Stimulated activated naive CD8-positive, alpha-beta T cell treated with anti-CD3 and anti-CD28 coated beads, Interleukin-15, amount 100 ng/mL, for 72 hours (primary cell): ENCODE measurements around the gene GXYLT1.
A peak's percentile ranks its signal among the peaks of the same experiment; 100 is the strongest.
"Not testable (repeated sequence)": the region's sequence is repeated elsewhere in the genome, so short reads cannot be mapped to it uniquely, and the experiment has no call there.

Source experiments
- ATAC-seq: fragments of 150-1000 bp; cut with Tn5 transposase; 2 replicates; pipeline ENCODE4 v1.10.0; 2021; ENCODE audit warnings: mild to moderate bottlenecking, moderate library complexity
- DNase-seq, 2 donors: peaks; one replicate each; pipeline ENCODE4 v3.0.0; 2021 to 2022
- H3K27ac Mint-ChIP-seq, 2 donors: one replicate each; pipeline ENCODE4 v1.8.0; 2022; ENCODE audit warnings: mild to moderate bottlenecking in 2 of 2, mixed read lengths in 2 of 2, moderate library complexity in 2 of 2
- H3K27me3 Mint-ChIP-seq: one replicate; pipeline ENCODE4 v1.8.0; 2022; ENCODE audit warnings: mixed read lengths
- H3K4me1 Mint-ChIP-seq: one replicate; pipeline ENCODE4 v1.8.0; 2022; ENCODE audit warnings: mild to moderate bottlenecking, mixed read lengths
- H3K4me3 Mint-ChIP-seq, 2 donors: one replicate each; pipeline ENCODE4 v1.8.0; 2022; ENCODE audit warnings: mild to moderate bottlenecking in 2 of 2, mixed read lengths in 2 of 2, moderate library complexity in 1 of 2
- H3K9me3 Mint-ChIP-seq, 2 donors: one replicate each; pipeline ENCODE4 v1.8.0; 2022; ENCODE audit warnings: mixed read lengths in 2 of 2

GXYLT1 gene

DNA sequence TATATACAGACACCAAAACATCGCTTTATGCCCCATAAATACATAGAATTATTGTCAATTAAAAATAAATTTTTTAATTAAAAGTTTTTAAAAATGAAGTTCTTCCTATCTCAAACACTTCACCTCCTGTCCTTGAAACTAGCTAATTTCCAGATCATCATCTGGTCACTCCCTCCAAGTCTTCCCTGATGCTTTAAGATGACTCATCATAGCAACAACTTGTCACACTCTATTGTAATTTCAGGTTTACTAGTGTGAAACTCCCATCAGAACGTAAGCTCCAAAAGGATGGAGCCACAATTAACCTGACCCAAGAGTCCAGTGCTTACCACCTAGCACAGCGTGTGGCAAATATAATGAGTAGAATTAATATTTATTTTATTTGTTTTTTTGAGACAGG, 16.3 kb downstream of the GXYLT1 start:
- H3K4me3 Mint-ChIP-seq: no peak overlapping the region
- ATAC-seq (no peak), DNase-seq (no peak)
- peaks cover 35% of the 10 kb centered on the region for H3K4me1 Mint-ChIP-seq
- H3K27ac Mint-ChIP-seq: no peak overlapping the region
- no peaks in the 10 kb centered on the region for H3K27me3 Mint-ChIP-seq
- H3K9me3 Mint-ChIP-seq: no peaks in the 10 kb centered on the region

DNA sequence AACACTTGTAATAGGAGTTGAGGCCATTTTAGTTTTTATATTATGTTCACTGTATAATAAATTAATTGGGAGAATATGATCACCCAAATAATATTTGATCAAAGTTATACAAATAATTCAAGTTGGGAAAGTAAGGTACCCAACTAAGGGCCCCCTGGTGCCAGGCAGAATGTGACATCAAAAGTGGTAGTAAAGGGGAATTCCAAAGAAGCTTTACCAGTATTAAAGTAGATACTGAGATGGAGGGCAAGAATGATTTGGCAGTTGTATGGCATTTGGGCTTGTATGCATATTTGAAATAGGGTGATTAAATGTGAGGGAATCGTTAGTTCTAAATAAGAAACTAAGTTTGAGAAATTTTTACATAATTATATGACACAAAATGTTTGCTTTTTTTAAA, 17.7 kb downstream of the GXYLT1 start:
- Mint-ChIP-seq H3K4me1 (peaks cover 35% of the 10 kb centered on the region), H3K27me3 (no peaks in the 10 kb centered on the region), H3K9me3 (no peaks in the 10 kb centered on the region), H3K27ac (peak overlapping the region; percentile 74 to 86), H3K4me3 (no peak overlapping the region)
- no peak for DNase-seq
- no peak for ATAC-seq

DNA sequence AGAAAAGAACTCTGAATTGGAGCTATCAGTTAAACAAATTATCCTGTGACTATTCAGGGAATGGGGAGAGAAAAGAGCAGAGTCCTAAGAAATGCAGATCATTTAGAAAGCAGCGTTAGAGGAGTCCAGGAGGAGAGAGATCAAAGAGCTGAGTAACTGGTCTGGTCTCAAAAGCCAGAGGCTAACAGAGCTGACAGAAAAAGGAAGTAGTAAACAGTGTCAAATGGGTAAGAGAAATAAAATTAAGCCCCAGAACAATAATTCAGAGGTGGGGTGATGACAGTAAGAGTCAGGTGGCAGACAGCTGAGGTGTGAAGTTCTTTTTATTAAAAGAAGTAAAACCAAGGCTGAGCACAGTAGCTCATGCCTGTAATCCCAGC, 19.3 kb downstream of the GXYLT1 start:
- Mint-ChIP-seq H3K27me3 (no peaks in the 10 kb centered on the region), H3K9me3 (no peaks in the 10 kb centered on the region), H3K4me3 (no peak overlapping the region), H3K4me1 (peaks cover 26% of the 10 kb centered on the region), H3K27ac (no peak overlapping the region)
- ATAC-seq (no peak), DNase-seq (no peak)

DNA sequence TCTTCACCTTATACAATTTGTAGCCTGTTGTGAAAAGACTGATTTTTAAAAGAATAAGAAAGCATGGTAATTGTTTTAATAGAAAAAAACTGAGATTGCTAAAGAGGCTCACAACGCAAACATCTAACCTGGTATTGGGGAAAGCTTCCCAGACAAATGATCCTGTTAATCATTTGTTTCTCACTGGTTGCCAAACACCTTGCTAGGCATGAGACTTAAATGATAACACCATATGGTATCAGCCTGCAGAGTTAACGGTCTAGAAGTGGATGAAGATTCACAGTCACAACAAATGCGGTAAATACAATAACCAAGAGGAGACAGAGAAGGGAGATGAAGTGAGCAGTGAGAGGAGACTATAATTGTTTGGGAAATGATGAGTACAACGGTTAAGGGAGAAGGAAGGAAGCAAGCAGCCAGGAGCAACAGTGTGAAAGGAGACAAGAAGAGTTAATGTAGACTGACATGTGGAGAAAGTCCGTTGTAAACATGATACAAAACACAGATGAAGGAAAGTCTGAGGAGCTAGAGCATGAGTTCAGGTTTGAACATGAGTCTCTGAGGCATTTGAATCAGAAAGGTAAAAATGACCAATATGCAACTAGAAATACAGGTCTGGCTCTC, 19.8 kb downstream of the GXYLT1 start:
- ATAC-seq: no peak
- H3K9me3 Mint-ChIP-seq: no peaks in the 10 kb centered on the region
- H3K27ac Mint-ChIP-seq: no peak overlapping the region
- no peaks in the 10 kb centered on the region for H3K27me3 Mint-ChIP-seq
- H3K4me1 Mint-ChIP-seq: peaks cover 26% of the 10 kb centered on the region
- H3K4me3 Mint-ChIP-seq: no peak overlapping the region
- DNase-seq: no peak

DNA sequence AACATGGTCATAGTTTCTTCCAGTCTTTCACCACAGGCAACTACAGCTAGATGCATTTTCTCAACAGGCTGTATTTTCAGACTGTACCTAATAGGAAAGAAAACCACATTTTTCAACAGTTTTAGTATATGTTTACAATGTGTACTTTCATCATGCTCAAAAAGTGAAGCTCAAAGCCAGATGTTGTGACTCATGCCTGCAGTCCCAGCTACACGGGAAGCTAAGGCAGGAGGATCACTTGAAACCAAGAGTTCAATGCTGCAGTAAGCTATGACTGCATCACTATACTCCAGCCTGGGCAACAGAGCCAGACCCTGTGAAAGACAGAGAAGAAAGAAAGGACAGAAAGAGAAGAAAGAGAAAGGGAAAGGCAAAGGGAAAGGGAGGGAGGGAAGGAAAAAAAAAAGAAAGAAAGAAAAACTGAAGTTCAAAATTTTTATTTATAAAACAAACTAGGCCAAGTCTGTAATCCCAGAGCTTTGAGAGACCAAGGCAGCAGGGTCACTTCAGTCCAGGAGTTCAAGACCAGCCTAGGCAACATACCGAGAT, 25.5 kb downstream of the GXYLT1 start:
- Mint-ChIP-seq H3K4me1 (peaks cover 10% of the 10 kb centered on the region), H3K27me3 (no peaks in the 10 kb centered on the region), H3K27ac (no peak overlapping the region), H3K9me3 (peaks cover 3 to 4% of the 10 kb centered on the region in 2 donors), H3K4me3 (no peak overlapping the region)
- ATAC-seq (no peak), DNase-seq (no peak)

DNA sequence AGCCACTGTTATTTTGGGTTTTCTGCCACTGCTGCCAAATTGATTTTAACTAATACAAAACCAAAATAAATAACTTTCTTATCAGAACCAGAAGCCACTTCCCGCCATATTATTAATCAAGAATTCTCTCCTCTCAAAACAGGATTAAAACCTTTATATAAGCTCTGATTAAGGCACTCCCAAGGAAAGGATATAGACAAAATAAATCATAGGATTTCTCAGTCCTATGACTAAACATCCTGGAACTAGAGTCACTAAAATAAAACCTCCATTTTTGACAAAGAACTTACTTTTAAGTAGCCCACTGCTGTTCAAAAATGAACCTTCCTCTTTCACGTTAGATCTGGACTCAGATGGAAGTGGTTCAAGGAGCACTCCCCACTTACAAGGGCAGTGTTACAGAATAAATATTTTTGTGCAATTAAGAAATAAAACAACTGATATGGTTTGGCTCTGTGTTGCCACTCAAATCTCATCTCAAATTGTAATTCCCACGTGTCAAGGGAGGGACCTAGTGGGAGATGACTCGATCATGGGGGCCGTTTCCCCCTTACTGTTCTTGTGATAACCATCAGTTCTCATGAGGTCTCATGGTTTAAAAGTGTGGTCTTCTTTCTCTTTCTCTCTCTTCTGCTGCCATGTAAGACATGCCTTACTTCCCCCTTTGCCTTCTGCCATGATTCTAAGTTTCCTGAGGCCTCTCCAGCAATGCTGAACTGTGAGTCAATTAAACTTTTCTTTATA, 26.4 kb downstream of the GXYLT1 start:
- DNase-seq (no peak), ATAC-seq (no peak)
- H3K4me1 Mint-ChIP-seq: peaks cover 10% of the 10 kb centered on the region
- no peak overlapping the region for H3K27ac Mint-ChIP-seq
- no peak overlapping the region for H3K4me3 Mint-ChIP-seq
- no peaks in the 10 kb centered on the region for H3K27me3 Mint-ChIP-seq
- H3K9me3 Mint-ChIP-seq: peaks cover 8 to 9% of the 10 kb centered on the region in 2 donors

DNA sequence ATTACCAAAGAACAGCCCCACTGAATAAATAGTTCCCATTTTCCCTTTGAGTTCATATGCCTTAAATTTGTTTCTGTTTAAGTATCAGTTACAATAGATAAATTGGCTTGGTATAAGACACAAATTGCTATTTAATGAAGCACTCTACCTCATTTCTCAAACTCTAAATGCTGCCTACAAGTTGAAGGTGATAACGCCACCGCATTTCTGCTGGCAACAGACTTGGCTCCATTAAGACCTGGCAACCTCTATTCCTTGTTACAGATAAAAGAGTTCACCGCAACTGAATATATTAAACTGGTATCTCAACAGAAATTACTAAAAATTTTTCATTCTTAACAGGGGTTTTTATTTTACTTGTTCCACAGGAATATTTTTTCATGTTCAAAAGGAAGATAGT, 35.6 kb downstream of the GXYLT1 start:
- ATAC-seq: no peak

DNA sequence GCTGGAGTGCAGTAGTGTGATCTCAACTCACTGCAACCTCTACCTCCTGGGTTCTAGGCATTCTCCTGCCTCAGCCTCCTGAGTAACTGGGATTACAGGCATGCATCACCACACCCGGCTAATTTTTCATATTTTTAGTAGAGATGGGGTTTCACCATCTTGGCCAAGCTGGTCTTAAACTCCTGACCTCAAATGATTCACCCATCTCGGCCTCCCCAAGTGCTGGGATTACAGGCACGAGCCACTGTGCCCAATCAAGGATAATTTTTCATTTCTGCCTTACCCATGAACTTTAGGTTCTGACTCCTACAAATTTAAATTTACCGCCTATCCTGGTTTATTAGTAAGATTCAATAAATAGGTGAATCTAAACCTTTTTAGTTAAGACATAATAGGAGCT, 37.9 kb downstream of the GXYLT1 start:
- not testable (repeated sequence) for H3K4me3 Mint-ChIP-seq, H3K9me3 Mint-ChIP-seq, ATAC-seq, DNase-seq, H3K27ac Mint-ChIP-seq, H3K4me1 Mint-ChIP-seq, H3K27me3 Mint-ChIP-seq

More for the DNA sequence above, 35.6 kb downstream of the GXYLT1 start:
- no peak overlapping the region for H3K4me3 Mint-ChIP-seq
- DNase-seq: no peak
- no peaks in the 10 kb centered on the region for H3K27me3 Mint-ChIP-seq
- H3K27ac Mint-ChIP-seq: no peak overlapping the region
- H3K9me3 Mint-ChIP-seq: peaks cover 10 to 18% of the 10 kb centered on the region in 2 donors
- H3K4me1 Mint-ChIP-seq: no peaks in the 10 kb centered on the region

DNA sequence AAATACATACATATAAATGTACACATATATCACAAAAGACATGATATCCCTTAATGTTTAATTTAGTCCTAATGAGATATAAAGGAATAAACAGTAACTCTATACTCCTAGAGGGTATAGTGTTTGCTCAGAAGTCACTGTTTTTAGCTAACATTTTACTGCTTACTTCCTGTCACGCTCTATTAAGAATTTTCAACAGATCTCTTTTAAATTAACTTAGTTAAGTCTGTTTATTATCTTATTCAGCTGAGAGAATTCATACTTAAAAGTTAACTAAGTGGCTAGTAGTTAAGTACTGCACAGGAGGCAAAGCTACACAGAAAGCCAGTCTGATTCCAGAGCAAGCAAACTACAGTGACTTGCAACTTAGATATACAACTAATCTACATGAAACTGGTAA, 39.9 kb downstream of the GXYLT1 start:
- no peak overlapping the region for H3K27ac Mint-ChIP-seq
- no peak overlapping the region for H3K4me3 Mint-ChIP-seq
- no peaks in the 10 kb centered on the region for H3K9me3 Mint-ChIP-seq
- no peaks in the 10 kb centered on the region for H3K27me3 Mint-ChIP-seq
- no peaks in the 10 kb centered on the region for H3K4me1 Mint-ChIP-seq
- DNase-seq (no peak), ATAC-seq (no peak)

DNA sequence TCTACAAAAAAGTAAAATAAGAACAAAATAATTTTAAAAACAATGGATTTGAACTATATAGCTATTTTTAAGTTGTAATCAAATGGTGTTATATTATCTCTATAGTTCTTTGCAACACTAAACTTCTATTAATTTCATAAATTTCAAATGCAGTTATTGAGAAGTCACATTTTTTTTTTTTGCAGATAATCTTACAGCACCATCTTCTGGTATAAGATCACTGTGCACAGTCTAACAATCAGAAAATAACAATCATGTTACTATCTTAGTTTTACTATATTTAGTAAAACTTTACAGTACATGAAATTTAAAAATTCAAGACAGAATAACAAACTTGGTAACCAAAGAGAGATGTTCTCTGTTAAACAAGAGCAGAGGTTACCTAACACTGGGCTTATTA, 40.6 kb downstream of the GXYLT1 start:
- Mint-ChIP-seq H3K27me3 (no peaks in the 10 kb centered on the region), H3K9me3 (no peaks in the 10 kb centered on the region), H3K4me3 (no peak overlapping the region), H3K4me1 (no peaks in the 10 kb centered on the region), H3K27ac (no peak overlapping the region)
- DNase-seq: no peak
- ATAC-seq: no peak

DNA sequence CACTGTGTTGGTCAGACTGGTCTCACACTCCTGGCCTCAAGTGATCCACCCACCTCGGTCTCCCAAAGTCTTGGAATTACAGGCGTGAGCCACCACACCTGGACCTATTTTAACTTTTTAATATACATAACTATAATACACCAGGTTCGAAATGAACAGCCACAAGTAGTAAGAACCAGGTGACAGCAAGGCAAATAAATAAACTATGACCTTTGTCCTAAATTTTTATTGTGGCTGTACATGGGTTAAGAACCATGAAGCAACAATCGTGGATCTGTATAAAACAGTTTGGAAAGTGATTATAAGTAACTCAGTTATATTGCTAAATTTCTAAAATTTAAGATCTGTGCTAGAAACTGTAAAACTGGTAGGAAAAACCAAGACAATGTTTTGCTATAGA, 41.5 kb downstream of the GXYLT1 start:
- DNase-seq (no peak), ATAC-seq (no peak)
- no peaks in the 10 kb centered on the region for H3K27me3 Mint-ChIP-seq
- H3K27ac Mint-ChIP-seq: no peak overlapping the region
- no peaks in the 10 kb centered on the region for H3K9me3 Mint-ChIP-seq
- no peak overlapping the region for H3K4me3 Mint-ChIP-seq
- peaks cover 5% of the 10 kb centered on the region for H3K4me1 Mint-ChIP-seq

DNA sequence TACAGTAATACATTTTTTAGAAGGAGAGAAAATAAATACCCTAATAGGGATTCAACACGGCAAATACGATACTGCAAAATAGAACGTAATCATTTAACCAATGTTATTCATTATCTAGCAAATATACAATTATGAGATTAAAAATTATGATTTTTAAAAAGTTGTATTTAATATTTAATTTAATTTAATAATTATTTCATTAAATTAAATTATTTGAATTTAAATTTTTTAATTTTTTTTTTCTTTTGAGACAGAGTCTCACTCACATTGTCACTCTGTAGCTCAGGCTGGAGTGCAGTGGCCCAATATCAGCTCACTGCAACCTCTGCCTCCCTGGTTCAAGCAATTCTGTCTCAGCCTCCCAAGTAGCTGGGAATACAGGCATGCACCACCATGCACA, 42.0 kb downstream of the GXYLT1 start:
- no peaks in the 10 kb centered on the region for H3K9me3 Mint-ChIP-seq
- no peak for ATAC-seq
- no peak for DNase-seq
- peaks cover 9% of the 10 kb centered on the region for H3K4me1 Mint-ChIP-seq
- no peak overlapping the region for H3K27ac Mint-ChIP-seq
- no peak overlapping the region for H3K4me3 Mint-ChIP-seq
- no peaks in the 10 kb centered on the region for H3K27me3 Mint-ChIP-seq

DNA sequence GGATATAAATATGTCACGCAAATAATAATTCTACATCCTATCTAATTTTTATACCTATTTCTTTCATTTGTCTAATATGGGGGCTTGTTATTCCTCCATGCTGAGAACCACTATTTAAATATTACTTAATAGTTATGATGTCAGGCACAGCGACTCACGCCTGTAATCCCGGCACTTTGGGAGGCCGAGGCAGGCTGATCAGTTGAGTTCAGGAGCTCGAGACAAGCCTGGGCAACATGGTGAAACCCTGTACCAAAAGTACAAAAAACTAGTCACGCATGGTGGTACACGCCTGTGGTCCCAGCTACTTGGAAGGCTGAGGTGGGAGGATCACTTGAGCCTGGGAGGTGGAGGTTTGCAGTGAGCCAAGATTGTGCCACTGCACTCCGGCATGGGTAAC, 45.2 kb downstream of the GXYLT1 start:
- Mint-ChIP-seq H3K27ac (no peak overlapping the region), H3K4me1 (peaks cover 36% of the 10 kb centered on the region), H3K27me3 (no peaks in the 10 kb centered on the region), H3K4me3 (no peak overlapping the region), H3K9me3 (no peaks in the 10 kb centered on the region)
- ATAC-seq: no peak
- DNase-seq: no peak

DNA sequence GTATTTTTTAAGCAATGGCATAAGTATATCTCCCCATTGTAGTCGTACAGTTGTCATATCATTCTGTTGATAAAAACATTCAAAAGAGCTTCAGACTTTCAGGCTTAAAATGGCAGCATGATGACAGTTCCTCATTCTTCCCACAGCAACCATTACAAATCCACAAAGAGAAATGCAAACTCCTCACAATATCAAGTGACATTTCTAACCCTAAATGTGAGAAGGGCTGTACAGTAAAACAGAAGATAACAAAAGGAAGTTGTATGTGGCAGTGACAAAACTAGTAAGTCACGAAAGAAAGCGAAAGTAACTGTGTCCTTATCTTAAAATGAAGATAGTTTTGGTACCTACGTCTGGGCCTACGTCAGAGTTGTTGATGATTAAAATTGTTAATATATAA, 46.7 kb downstream of the GXYLT1 start:
- peak; percentile 92 for ATAC-seq
- DNase-seq: peak in 1 of 2 donors; percentile 7
- H3K4me3 Mint-ChIP-seq: peak overlapping the region; percentile 81 to 88
- peak overlapping the region; percentile 86 to 94 for H3K27ac Mint-ChIP-seq
- H3K9me3 Mint-ChIP-seq: no peaks in the 10 kb centered on the region
- H3K27me3 Mint-ChIP-seq: no peaks in the 10 kb centered on the region
- peaks cover 43% of the 10 kb centered on the region for H3K4me1 Mint-ChIP-seq

DNA sequence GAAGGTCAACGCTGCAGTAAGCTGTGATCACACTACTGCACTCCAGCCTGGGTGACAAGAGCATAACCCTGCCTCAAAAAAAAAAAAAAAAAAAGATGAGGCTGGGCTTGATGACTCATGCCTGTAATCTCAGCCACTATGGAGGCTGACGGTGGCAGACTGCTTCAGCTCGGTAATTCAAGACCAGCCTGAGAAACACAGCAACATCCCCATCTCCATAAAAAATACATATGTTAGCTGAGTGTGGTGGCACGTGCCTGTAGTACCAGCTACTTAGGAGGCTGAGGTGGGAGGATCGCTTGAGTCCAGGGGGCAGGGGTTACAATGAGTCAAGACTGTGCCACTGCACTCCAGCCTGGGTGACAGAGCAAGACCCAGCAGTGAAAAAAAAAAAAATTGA, 50.4 kb downstream of the GXYLT1 start:
- Mint-ChIP-seq H3K27me3 (no peaks in the 10 kb centered on the region), H3K9me3 (no peaks in the 10 kb centered on the region), H3K4me1 (peaks cover 55% of the 10 kb centered on the region), H3K4me3 (peak overlapping the region; percentile 9 to 54), H3K27ac (no peak overlapping the region)
- ATAC-seq (peak; percentile 81), DNase-seq (peak; percentile 5 to 11)

DNA sequence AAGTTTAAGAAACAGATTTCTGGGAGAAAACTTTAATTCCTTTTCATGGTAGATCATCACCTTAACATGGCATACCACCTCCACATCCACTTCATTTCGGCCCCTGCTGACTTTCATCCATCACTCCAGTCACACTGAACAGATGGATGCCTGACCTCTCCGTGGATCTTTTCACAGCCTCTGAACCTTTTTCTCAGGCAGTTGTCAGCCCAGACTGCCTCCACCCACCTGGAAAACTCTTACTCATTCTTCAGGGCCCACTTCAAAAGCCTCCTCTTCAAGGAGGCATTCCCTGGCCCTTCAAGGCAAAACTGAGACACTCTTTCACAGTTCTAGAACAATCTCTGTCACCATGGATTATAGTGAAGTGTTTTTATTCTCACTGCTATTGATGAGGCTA, 52.9 kb downstream of the GXYLT1 start:
- H3K9me3 Mint-ChIP-seq: no peaks in the 10 kb centered on the region
- H3K4me3 Mint-ChIP-seq: no peak overlapping the region
- ATAC-seq: no peak
- no peak for DNase-seq
- H3K4me1 Mint-ChIP-seq: peaks cover 37% of the 10 kb centered on the region
- no peaks in the 10 kb centered on the region for H3K27me3 Mint-ChIP-seq
- no peak overlapping the region for H3K27ac Mint-ChIP-seq
